KOPT-K1 (cell line): ENCODE data around the gene VWF.

Source experiments
- H3K27ac ChIP-seq: fragments of 200-600 bp; sonication (generic); 2 replicates; pipeline ENCODE4 v1.5.1; 2016; ENCODE audit warnings: antibody characterized with exemption, mild to moderate bottlenecking, low read depth, low read length; ENCODE audit not compliant: poor library complexity, severe bottlenecking
- H3K36me3 ChIP-seq: fragments of 200-600 bp; sonication (generic); 2 replicates; pipeline ENCODE4 v1.5.1; 2017; ENCODE audit warnings: antibody characterized with exemption, mild to moderate bottlenecking, low read length, moderate library complexity; ENCODE audit not compliant: insufficient read depth
- H3K9me3 ChIP-seq: fragments of 200-600 bp; sonication (generic); 2 replicates; pipeline ENCODE4 v1.5.1; 2017; ENCODE audit warnings: antibody characterized with exemption, low read length, mild to moderate bottlenecking; ENCODE audit not compliant: insufficient read depth, poor library complexity, severe bottlenecking

VWF gene

DNA sequence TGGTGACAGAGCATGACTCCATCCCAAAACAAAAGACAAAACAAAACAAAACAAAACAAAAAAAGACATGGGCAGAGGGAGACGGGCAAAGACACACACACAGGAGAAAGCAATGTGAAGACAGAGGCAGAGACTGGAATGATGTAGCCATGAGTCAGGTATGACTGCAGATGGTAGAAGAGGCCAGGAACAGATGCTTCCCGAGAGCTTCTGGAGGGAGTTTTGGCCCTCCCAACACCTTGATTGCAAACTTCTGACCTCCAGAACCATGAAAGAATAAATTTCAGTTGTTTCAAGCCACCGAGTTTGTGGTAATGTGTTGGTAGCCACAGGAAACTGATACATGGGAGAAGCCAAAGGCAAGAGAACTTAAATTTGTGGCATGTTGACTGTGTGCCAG is 27.1 kb downstream of the VWF start:
- Histone ChIP-seq H3K36me3 (no peaks in the 10 kb centered on the region), H3K9me3 (no peaks in the 10 kb centered on the region), H3K27ac (no peak overlapping the region)

DNA sequence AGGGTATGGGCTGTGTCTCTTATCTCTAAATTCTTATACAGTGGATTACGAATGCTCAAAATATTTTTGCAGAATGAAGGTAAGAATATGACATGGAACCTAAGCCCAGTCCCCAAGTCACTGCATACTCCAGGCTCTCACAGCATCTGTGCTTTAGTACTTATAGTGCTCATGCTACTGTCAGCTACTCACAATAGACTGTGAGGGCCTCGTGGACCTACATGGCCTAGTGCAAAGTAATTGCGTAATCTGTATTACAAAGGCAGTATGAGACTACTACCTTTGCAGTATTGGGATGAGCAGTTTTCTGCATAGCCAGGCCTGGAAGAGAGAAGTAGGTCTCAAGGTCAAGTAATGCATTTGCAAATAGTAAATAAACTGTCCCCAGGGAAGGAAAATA is 27.9 kb downstream of the VWF start:
- H3K9me3 ChIP-seq = no peaks in the 10 kb centered on the region
- H3K27ac ChIP-seq = no peak overlapping the region
- H3K36me3 ChIP-seq = no peaks in the 10 kb centered on the region

DNA sequence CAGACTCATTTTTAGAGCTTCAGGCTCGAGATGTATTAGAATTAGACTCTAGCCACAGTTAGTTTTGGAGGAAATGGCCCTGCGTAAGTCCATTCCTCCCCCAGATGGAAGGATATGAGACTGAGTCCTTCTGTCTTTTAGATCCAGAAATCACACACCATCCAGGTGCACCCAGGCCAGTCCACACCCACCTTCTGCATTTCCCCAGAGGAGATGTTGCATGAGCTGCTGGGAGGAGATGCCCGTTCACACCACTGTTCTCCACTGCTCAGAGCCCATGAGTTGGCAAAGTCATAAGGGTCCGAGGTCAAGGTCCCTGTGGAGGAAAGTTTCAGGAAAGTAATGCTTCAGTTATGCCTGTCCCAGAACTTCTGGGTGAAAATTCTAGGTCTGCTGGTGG is 29.2 kb downstream of the VWF start:
- no peaks in the 10 kb centered on the region for H3K9me3 ChIP-seq
- no peaks in the 10 kb centered on the region for H3K36me3 ChIP-seq
- H3K27ac ChIP-seq = no peak overlapping the region

DNA sequence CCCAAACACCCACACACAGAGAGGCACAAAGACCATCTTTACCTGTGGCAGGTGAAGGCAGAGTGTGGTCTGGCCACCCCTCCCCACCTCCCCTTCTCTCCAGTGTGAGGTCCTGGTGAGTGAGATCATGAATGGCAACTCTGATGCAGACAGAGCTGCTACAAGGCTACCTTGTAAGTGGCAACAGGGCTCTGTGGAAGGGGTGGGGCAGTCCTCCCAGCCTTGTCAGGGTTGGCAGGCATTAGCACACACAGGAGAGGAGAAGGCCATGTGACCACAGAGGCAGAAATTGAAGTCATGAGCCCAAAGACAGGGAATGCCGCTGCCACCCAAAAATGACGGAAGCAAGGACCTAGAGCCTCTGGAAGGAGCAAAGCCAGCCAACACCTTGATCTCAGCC is 30.7 kb downstream of the VWF start:
- Histone ChIP-seq H3K9me3 (no peaks in the 10 kb centered on the region), H3K36me3 (no peaks in the 10 kb centered on the region), H3K27ac (no peak overlapping the region)

DNA sequence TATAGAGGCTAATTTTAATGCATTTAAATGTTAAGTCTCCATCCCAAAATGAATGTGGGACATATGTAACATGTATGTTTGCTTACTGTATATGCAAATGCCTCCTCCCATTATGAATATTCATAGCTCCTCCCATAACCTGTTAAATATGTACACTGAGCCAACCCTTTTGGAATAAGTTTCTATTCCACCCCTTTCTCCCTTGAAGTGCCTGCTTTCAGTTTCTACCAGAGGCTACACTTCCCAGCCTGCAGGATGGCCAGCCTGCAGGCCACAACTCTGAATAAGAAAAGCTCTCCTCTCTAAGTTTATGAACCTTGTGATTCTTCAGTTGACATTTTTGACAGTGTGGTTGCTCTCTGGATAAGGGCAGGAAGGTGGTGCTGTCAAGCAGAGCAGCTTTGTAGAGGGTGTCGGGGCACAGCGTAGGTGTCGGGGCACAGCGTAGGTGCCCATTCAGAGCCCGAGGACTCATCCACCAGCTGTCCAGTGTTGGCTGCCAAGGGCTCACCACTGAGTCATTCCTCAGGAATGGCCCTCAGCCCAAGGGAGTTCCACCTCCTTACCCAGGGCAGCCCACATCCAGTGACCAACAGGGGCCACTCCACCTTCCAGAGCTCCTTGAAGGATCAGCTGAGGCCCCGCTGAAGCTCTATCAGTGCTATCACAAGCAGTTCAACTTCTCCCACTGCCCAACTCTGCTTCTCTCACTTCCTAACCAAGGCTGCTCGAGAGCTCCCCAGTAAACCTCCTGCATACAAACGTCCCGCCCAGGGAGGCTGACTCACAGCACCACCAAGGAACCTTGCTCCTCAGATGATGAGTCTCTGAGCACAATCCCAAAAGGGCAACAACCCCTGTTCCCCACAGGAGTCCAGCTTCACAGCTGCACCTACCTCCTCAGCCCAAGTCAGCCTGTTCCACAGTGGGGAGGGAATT is 31.4 kb downstream of the VWF start:
- Histone ChIP-seq H3K36me3 (no peaks in the 10 kb centered on the region), H3K9me3 (no peaks in the 10 kb centered on the region), H3K27ac (no peak overlapping the region)

DNA sequence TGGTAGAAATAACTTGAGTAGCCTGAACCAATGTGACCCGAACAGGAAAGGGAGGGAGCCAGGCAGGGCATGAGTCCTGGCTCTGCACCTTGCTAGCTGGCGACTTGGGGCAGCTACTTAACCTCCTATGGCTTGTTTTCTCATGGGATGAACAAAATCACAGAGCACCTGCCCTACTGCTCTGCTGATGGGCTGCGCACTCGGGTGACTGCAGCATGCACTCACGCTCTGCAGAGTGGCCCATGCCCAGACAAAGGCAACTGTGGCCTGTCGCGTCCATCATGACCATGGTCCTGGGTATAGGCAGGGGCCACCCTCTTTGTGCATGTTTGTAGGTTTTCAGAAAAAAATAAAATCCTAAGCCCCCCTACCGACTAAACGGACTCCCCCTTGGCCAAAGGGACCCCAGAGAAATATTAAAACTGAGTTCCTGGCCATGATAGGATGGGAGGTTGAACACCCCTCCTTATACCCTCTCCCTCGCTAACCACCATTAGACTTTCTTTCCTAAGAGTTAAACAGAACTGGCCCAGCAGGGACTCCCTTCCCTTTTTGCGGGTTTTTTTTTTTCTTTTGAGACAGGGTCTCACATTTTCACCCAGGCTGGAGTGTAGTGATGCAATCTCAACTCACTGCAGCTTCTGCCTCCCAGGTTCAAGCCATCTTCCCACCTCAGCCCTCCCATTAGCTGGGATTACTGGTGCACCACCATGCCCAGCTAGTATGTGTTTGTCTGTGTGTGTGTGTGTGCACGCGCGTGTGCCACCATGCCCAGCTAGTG is 32.5 kb downstream of the VWF start:
- no peaks in the 10 kb centered on the region for H3K36me3 ChIP-seq
- no peaks in the 10 kb centered on the region for H3K9me3 ChIP-seq
- H3K27ac ChIP-seq = no peak overlapping the region

DNA sequence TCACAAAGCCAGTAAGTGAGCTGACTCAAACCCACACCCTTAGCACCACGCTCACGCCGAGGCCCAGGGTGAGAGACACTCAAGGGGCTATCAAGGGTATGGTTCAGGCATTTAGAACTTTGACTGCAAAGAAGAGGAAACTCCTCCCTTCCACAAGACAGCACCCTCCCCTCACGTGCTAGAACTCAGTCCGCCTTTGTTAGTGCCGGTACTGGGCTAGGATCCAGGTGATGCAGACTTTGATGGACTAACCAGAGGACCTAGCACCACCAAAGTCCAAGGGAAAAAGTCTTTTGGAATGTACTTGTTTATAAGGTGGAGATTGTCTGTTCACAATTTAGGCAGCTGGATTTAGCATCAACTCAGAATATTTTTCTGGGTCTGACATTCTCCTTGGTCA is 33.7 kb downstream of the VWF start:
- no peaks in the 10 kb centered on the region for H3K9me3 ChIP-seq
- H3K36me3 ChIP-seq = no peaks in the 10 kb centered on the region
- no peak overlapping the region for H3K27ac ChIP-seq

DNA sequence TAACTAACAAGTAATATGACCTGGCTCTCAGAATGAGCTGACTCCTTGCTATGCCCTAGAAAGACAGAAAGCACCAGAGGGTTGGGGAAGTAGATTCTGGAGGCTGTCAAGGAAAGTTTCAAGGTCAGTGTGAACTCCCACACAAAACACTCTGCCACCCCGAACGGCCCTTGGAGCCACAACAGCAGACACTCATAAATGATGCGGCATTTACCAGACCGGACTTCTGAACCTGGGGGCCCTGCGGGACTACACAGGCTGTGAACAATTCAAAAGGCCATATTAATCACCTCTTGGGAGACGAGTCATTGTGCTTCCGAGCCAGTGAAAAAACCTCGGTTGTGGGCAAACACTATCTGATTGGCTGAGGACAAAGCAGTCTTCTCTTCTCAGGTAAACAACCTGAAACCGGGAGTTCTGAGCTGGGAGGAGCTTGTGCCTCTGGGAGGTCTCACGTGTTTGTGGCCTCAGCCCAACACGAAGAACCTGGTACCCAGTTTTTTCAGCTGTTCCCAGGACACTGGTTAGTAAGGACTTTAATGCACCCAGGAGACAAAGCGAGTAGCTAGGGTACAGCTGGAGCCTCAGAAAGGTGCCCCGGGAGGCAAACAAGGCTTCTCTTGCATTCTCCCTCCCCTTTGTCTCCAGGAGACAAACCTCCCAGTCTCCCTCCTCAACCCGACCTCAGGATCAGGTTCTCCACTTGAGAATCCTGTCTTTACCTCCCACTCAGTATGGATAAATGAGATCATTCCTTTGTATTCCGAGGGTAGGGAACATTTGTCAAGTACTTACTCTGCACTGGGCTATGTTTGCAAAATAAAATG is 35.3 kb downstream of the VWF start:
- Histone ChIP-seq H3K27ac (no peak overlapping the region), H3K36me3 (no peaks in the 10 kb centered on the region), H3K9me3 (no peaks in the 10 kb centered on the region)

DNA sequence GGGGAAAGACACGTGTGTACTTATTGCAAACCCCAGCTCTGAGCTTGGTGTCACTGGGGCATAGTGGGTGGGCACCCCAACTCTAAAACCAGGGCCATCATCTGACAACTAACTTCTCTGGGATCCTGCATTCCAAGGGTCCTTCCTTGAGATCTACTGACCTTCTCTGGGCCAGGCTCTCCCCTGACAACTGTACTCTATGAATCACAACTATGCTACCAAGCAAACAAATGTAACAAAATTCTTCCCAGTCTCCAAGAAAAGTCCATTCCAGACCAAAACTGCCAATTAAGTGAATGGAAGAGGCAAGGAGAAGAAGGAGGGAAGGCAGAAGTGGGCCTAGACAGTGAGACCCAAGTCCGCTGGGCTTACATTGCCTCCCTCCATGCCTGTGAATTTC is 38.2 kb downstream of the VWF start:
- H3K9me3 ChIP-seq = no peaks in the 10 kb centered on the region
- no peaks in the 10 kb centered on the region for H3K36me3 ChIP-seq
- H3K27ac ChIP-seq = no peak overlapping the region

DNA sequence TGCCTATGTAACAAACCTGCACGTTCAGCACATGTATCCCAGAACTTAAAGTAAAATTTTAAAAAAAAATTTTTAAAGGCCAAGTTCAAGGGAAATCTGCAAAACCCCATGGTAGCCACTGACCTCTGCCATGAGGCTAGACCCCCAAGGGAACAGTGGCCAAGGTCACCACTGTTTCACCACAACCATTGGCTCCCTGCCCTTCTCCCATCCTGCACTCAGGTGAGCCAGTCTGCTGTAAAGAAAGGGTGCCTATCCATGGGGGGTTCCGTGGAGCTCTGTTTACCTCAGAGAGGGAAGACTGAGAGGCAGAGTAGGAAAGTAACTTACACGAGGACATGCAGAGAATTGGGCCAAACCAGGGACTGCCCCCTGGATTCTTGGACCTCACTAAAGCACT is 38.6 kb downstream of the VWF start:
- H3K27ac ChIP-seq = no peak overlapping the region
- no peaks in the 10 kb centered on the region for H3K9me3 ChIP-seq
- H3K36me3 ChIP-seq = no peaks in the 10 kb centered on the region

DNA sequence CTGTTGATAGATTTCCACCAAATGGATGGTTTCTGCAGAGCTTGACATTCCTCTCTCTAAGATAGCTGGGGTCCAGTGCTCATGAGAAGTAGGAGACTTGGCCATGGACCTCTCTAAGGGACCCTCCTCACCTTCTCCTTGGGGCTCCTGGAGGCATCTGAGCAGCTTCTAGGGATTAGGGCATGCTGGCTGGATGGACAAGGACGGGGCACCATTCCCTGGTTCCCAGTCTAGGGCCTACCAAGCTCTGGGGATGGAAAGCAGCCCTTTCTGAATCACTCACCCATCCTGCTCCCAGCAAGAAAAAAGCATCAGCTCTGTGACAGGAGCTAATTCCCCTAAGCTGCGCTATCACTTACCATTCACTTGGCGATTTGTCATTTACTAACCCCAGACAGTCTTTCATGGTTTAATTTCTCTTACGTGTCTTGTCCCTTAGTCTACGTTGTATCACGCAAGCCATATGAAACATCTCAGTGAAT is 39.5 kb downstream of the VWF start:
- Histone ChIP-seq H3K9me3 (no peaks in the 10 kb centered on the region), H3K27ac (no peak overlapping the region), H3K36me3 (no peaks in the 10 kb centered on the region)

DNA sequence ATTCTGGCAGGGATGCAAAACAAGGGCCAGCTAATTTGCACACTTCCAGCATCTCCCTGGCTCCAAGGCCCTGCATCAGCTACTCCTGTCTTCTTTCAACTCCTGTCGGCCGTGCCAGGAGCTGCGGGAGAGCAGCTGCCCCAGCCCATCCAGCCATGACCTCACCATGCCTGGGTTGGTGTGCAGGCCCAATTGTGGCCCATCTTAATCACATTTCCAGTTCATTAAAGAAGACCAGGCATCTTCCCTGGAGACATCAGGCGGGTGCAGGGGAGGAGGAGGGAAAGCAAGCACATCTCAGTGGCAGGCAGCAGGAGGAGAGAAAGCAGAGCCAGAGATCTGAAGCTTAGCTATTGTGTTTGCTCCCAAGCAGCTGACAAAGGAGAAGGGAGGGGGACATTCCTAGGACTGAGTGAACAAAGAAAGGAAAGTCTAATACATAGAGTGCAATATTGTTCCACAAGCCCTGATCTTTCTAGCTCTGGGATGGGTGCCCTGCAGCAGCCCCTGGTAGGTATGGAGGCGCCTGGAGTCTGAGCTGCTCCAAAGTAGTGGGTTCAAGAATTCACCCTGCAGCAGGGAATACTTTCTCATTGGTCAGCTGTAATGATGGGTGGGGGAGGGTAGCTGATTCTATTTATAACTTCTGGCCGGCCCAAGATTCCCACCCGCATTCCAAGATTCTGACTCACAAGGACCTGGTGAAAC is 40.1 kb downstream of the VWF start:
- Histone ChIP-seq H3K9me3 (no peaks in the 10 kb centered on the region), H3K36me3 (no peaks in the 10 kb centered on the region), H3K27ac (no peak overlapping the region)

DNA sequence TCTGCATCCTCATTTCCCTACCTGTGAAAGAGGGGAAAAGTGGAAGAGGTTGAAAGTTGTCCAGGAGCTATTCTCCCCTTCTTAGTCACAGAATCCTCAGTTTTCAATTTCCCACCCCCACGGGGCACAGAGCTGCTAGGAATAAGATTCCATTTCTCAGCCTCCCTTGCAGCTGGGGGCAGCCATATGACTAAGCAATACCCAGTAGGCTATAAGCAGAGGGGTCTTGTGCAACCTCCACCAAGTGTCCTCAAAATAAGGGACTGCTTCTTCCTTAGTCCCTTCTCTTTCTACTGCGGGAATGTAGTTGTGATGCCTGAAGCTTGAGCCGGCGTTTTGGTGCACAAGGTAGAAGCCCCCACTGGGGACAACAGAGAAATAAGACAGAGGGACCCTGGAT is 40.9 kb downstream of the VWF start:
- Histone ChIP-seq H3K9me3 (no peaks in the 10 kb centered on the region), H3K27ac (no peak overlapping the region), H3K36me3 (no peaks in the 10 kb centered on the region)

DNA sequence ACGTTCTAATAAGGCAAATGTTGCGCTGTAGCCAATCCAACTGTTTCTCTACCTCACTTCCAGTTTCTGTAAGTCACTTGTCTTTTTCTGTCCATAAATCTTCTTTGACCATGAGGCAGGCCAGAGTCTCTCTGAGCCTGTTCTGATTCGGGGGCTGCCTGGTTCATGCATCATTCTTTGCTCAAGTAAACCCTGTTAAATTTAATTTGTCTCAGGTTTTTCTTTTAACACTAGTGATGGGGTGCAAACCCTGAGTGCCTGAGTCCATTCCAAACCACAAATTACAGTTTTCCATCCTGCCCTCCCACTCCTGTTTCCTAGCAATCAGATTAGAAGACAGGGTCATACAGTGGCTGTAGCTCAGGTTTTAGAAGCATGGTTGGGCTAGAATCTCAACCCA is 41.9 kb downstream of the VWF start:
- Histone ChIP-seq H3K36me3 (no peaks in the 10 kb centered on the region), H3K9me3 (no peaks in the 10 kb centered on the region), H3K27ac (no peak overlapping the region)
